ENCODE results near the gene APOA5. TPM values are rescaled to one million over a fixed set of nuclear protein-coding genes. Genes with fewer than 3 reads are reported as not detected.
"Not testable (repeated sequence)": the region's sequence is repeated elsewhere in the genome, so short reads cannot be mapped to it uniquely, and the experiment has no call there.

The APOA5 gene
- total RNA-seq, 1 donor from 2014 or later = not detected

DNA sequence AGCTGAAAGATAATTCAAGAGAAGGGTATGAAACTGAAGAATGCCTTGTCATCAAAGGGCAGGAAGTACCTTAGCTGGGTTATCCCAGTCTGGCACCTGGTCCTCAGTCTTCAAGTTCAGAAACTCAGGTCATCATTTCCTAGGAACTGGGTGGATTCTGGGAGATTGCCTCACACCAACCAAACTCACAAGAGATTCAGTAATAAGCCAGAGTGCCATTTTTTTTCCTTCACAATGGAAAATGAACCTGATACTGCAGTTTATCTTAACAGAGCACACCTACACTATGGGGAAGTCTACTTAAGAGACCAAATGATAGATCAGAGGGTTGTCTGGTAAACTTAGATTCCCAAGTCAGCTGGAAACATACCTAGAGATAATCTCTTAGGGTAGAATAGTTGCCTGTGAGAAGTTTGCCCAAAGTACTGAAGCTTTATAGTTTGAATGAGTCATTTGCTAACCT lies 15.1 kb downstream of the APOA5 start:
- intact Hi-C loops (cut with micrococcal nuclease) = no loop called here

DNA sequence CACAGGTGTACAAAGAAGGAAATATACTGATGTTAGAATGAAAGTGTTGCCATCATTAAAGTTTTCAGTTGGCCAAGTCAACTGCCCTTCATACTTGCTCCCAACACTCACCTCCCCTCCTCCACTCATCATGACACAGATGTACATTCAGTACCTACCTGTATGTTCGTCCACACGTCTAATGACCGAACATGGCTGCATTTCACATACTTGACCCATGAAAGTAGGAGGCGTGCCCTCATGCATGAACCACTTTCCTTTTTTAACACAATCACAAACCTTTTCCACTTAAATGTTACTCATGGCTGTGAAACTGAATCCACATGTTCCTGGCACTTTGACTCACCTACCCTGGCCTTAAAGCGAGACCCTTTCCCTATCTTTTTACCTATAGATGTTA lies 15.7 kb downstream of the APOA5 start:
- intact Hi-C loops (cut with micrococcal nuclease) = no loop called here

DNA sequence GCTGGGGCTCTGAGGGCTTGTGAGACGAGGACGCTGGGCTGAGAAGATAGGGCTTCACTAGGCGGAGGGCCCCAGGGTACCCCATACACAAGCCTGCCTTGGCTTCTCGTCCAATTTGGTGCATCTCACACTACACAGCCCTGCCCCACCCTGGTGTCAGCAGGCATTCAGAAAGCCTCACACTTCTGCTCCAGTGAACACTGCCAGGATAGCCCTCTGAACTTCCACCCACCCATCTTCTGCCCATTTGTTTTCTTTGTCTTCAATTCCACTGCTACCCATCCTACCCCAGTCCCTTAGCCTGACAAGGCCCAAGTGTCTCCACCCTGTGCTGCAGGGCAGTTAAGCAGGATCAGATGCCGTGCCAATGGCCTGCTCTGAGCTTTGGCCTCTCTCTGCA lies 17.0 kb downstream of the APOA5 start:
- intact Hi-C loops (cut with micrococcal nuclease) = loop anchor here (5.0 kb wide), 1 partner anchor 553 kb away; the partner anchor contains the start of gene CEP164

DNA sequence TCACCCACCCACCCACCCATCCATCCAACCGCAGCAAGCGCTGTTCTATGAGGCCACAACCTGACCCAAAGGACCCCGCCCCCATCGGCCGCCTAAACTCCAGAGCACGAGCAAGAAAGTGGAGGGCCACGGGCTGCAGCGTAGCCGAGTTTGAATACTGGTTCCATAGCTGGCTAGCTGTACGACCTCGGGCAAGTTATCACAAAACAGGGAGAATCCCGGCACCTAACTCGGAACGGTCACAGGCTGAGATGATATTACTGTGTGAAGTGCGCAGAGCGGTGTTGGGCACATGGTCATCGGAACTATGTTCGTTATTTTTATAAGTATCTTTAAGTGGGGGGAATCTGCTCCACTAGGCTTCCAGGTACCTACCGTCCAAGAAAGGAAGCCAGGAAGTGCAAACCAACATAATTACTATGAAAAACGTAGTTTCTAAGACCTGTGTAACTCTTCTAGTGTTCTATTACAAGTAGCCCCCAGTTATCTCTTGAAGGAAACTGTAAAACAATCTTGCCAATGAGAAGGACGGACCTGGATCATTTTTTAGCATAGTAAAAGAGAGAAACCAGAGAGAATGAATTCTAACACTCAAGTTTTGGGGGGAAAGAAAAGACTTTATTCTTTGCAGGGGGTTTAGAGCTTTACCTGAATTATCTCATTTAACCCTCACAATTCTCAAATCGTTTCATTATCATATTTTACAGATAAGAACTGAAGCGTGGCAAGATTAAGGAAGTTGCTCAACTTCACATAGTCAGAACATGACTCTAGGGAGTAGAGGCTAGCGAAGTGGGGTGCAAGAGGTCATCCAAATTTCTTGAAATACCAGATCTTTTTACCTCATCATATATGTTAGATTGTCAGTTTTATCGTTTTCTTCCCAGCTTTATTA lies 18.2 kb downstream of the APOA5 start:
- intact Hi-C loops (cut with micrococcal nuclease) = loop anchor here (1.0 to 5.0 kb wide), 10 partner anchors 9 to 554 kb away; partner anchors contain the start of genes CEP164, PAFAH1B2, PCSK7 and RNF214

DNA sequence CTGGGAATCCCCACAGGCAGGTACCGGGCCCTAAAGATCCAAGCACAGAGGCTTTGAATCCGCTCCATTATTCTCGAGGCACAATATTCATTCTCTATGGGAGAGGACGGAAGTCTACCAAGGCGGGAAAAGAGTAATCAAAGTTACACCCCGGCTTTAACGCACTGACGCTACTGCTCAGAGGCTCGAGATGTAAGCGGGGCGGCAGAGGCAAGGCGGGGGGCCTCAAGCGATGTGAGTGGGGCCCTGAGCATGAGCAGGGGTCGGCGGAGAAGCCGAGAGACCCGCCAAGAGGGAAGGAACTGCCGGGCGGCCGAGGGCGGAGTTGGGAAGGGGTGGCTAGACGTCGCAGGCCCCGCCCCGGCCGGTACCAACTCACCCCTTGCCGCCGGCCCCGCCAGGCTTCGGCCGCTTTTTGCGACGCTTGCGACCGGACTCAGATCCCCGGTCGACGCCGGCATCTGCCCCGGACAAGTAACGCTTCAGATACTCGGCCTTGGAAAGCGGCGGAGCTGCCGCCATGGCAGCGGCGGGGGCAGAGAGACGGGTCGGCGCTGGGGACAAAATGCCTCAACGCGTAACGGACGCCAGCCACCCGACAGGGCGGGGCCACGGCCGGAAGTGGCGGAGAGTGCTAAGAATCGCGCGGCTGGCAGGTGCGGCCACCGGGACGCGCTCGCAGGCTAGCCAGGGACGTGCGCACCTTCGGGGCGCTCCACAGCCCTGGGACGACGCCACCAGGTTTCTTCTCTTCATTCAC lies 19.1 kb downstream of the APOA5 start, which contains the start of gene BUD13:
Gene BUD13, minus strand, starts transcription at position 545 of the 760 bp plus-strand sequence. Its CDS starts 23 bp downstream, at position 522.
- intact Hi-C loops (cut with micrococcal nuclease) = loop anchor here (1.0 to 5.0 kb wide), 10 partner anchors 10 to 555 kb away; partner anchors contain the start of genes CEP164, PAFAH1B2, PCSK7 and RNF214

DNA sequence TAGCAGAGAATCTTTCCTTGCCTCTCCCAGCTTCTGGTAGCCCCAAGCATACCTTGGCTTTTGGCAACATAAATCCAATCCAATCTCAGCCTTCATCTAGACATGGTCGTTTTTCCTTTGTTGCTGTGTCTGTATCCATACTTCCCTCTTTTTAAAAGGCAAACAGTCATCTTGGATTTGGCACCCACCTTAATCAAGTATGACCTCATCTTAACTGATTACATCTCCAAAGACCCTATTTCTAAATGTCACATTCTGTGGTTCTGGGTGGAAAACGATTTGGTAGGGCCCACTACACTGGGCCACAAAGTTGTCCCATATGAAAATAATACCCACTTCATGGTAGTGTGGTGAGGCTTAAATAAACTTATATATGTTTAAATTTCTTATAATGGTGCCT lies 19.7 kb downstream of the APOA5 start:
- intact Hi-C loops (cut with micrococcal nuclease) = loop anchor here (2.0 to 5.0 kb wide), 2 partner anchors 39 to 555 kb away; partner anchors contain the start of gene CEP164

DNA sequence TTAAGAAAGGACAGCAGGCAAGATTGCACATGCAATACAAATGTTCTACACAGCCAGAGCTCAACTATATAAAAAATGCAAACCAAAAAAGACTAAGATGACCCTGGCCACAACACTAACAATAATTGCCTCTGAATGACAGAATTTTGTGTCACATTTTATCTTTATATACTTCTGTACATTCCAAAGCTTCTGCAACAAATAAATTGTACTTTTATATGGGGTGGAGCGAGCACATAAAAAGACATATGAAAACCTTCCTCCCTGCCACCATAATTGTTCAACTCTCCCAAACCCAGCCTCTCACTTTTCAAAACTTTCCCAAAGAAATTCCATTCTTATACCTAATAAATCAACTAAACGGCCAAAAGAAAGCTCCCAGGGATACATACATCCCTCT lies 29.5 kb downstream of the APOA5 start:
- intact Hi-C loops (cut with micrococcal nuclease) = no loop called here

- intact Hi-C loops (cut with micrococcal nuclease) = not testable (repeated sequence)
Measured at GRCh38 chr11:116756044-116756443, 35.6 kb downstream of the APOA5 start.

- intact Hi-C loops (cut with micrococcal nuclease) = no loop called here
Measured at GRCh38 chr11:116750070-116750718, 41.5 kb downstream of the APOA5 start.

- intact Hi-C loops (cut with micrococcal nuclease) = loop anchor here (1.0 kb wide), 1 partner anchor 10 kb away; no protein-coding TSS in a partner anchor
Measured at GRCh38 chr11:116742104-116742503, 49.6 kb downstream of the APOA5 start.

DNA sequence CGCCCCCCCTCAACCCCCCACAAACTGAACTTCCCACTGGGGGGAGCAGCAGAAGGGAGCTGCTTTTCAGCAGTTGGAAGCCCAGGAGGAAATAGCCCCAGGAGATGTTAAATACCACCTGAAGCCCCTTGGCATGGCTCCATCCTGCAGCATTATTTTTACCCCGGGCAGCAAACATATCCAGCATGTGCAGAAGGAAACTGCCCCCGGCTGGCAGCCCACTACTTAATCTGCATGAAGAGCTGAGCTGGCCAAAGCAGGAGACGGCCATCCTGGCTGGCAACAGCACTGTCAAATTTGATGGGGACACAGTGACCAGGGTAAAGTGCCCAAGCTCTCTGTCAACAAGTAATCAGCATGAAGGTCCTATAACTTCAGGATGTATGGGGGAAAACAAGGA lies 50.9 kb downstream of the APOA5 start:
- intact Hi-C loops (cut with micrococcal nuclease) = no loop called here

Other genes starting within 250 kb of the APOA5 start
- 26.4 and 27.9 TPM in 2 replicates for gene BUD13, start 18.9 kb downstream of the APOA5 start, total RNA-seq
- 75.0 and 78.8 TPM in 2 replicates for gene ZPR1, start 3.9 kb downstream of the APOA5 start, total RNA-seq
- not detected in 2 replicates for gene APOA4, start 31.4 kb upstream of the APOA5 start, total RNA-seq
- not detected in 2 replicates for gene APOC3, start 38.0 kb upstream of the APOA5 start, total RNA-seq
- gene APOA1, start 45.7 kb upstream of the APOA5 start, total RNA-seq = 0.17 and 0.32 TPM in 2 replicates